ENCODE measurements around the gene CLMN. TPM values are rescaled to one million over a fixed set of nuclear protein-coding genes. Genes with fewer than 3 reads are reported as not detected.

Gene CLMN
- total RNA-seq, 1 donor from 2014 or later = 9.0 TPM

DNA sequence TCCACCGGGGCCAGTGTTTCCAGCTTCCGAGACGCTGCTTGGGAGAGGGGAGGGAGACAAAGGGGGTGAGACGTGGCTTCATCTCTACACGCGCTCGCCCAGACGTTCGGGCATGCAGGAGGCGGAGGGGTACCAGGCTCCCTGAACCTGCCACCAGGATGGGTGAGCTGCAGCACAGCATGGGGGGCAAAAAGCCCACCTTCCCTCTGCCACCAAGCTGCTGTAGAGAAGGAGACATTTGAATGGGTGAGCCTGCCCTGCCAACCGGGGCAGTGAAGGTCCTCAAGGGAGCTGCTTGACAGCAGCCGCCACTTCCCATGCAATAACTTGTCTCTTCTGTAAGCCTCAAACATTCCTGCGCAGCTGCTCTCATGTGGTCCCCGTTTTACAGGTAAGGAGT, 83.9 kb downstream of the CLMN start:
- no peak for DNase-seq
- no peak for ATAC-seq (ENCODE audit: poor library complexity)
- intact Hi-C loops (cut with DNase I) = no loop called here

DNA sequence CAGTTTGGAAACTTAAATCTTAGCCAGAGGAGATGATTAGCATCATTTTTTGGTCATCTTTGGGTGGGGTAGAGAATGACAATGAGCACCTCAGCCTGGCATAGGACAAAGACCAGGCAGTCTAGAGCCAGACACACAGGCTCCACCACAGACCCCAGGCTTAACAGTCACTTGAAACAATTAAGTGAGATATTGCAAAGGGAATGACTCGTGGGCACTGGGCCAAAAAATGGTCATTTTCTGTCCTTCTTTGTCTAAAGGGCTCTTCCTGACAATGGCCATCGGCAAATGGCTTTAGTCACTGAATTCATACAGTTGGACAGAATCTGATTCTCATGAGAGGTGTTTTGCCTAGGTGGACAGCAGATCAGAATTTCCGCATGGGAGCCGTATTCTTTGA, 84.4 kb downstream of the CLMN start:
- DNase-seq (no peak), ATAC-seq (ENCODE audit: poor library complexity) (no peak)
- intact Hi-C loops (cut with DNase I) = no loop called here

DNA sequence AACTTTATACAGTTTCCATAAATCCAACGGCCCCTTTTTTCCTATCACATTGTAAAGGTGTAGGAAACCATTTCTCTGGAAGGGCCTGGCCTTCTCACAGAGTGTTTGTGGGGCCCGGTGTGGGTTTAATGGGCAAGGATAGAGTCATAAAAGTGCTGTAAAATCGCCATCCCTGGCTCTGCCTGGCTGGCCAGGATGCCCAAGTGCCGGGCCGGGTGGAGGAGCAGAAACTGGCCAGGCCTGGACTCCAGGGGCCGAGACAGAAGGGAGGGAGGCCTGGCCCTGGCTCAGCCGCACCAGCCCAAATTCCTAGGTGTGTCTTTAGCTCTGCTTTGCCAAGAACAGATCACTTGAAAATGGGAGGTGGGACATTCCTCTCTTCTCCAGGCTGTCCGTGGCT, 85.3 kb downstream of the CLMN start:
- intact Hi-C loops (cut with DNase I) = no loop called here
- ATAC-seq (ENCODE audit: poor library complexity) (peak; percentile 8), DNase-seq (no peak)

DNA sequence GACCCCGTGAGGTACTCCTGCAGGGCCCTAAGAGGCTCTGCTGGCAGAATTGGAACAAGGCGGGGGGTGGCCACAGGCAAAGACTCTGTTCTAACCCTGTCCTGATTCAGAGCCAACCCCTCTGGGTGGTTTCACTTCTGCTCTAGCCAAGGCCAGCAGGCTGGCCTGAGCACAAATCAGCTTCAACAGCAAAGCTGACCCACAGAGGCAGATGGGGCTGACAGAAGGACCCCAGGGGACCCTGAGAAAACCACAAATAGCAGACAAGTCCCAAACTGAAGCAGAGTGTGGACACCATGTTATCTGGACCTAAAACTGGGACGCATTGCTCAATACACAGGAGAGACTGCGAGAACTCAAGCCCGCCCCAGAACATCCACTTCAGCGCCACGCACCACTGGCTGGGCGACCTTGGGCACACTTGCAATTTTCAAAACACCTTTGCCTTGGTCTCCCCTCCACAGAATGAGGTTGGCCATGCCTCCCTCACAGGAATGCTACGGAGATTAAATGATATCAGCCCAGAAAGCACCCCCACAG, 85.9 kb downstream of the CLMN start:
- intact Hi-C loops (cut with DNase I) = no loop called here
- ATAC-seq (ENCODE audit: poor library complexity) (peak; percentile 85), DNase-seq (peak; percentile 75)

DNA sequence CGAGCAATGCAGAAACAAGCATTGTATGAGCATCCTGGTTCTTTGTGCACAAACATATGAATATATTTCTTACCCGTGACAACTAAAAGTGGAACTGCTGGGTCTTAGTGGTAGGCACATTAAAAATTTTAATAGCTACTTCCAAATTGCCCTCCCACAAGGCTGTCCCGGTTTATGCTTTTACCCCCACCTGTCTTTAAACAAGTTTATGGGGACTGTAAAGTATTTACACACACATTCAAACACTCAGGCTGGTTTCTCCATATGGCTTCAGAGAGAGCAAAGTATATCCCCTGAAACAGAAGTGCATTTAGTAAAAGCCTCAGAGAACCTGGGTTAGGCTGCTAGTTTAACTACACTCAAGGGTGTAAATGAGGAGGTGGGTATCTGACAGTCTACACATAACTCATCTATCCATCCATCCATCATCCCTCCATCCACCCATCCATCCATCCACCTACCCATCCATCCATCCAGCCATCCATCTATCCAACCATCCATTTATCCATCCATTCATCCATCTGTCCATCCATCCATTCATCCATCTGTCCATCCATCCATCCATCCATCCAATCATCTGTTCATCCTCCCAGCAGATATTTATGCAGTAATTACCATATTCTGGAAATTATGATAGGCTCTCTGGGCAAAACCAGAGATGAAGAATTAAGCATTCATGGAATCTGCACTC, 86.7 kb downstream of the CLMN start:
- intact Hi-C loops (cut with DNase I) = no loop called here
- ATAC-seq (ENCODE audit: poor library complexity) (no peak), DNase-seq (no peak)

DNA sequence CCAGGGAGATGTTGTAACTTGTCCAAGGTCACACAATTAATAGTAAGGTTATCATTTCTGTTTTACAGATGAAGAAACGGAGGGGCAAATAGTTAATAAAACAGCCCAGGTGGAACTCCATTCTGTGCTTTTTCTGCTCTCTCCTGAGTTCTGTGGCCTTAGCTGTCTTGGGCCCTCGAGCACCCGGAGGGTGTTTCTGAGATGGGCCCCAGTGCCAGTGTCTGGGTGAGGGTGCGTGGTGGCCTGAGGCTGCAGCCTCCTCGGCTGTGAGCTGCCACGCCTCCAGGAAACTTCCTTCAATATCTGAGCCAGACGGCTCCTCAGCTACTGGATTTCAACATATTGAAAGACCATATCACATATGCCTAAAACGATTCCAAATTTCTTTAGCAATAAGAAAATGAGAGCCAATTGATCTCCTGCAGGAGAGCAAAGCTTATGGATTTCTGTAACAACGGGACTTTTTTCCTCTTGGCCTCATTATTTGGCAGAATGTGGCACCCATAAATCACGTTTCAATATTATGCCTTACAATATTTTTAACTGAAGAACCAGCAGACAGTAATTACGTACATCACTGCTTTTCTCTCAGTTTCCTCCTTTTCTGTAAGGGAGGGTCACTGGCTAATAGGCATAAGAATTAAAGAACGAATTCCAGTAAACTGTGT, 87.6 kb downstream of the CLMN start:
- no peak for DNase-seq
- ATAC-seq (ENCODE audit: poor library complexity) = no peak

DNA sequence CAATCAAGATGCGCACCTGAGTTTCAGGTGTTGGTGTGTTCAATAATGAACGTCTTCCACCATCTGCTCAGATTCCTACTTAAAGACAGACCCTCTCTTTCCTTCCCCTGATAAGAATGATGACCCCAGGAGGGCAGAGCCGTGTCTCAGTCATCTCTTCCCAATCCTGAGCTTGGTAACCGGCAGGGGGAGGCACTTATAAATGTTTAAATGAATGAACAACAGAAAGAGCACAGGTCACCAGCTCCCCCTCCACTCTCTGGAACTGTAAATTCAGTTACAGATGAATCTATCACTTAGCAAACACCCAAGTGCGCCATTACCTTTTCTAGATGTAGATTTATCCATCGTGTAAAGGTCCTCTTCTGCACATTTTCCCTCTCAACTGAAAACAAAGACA, 90.0 kb downstream of the CLMN start:
- DNase-seq (no peak), ATAC-seq (ENCODE audit: poor library complexity) (no peak)
- intact Hi-C loops (cut with DNase I) = no loop called here

More for the DNA sequence above, 87.6 kb downstream of the CLMN start:
- intact Hi-C loops (cut with DNase I) = no loop called here

DNA sequence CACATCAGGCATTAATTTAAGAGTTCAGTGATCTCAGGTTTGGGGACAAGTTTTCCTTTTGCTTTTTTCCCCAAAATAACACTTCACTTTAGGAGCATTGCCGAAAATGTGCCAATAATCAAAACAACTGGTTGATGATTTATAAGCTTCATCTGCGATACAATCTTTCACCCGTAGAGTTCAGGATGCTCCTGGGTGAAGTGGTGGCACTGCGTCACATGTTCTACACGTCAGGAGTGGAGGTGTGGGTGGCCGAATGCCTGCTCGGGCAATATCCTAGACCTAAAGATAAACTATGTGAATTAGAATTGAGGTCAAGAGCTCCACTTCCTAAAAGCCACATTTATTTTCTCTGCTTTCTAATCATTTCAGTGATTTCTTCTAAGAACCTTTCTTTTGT, 91.5 kb downstream of the CLMN start:
- no peak for DNase-seq
- intact Hi-C loops (cut with DNase I) = no loop called here
- ATAC-seq (ENCODE audit: poor library complexity) = no peak

DNA sequence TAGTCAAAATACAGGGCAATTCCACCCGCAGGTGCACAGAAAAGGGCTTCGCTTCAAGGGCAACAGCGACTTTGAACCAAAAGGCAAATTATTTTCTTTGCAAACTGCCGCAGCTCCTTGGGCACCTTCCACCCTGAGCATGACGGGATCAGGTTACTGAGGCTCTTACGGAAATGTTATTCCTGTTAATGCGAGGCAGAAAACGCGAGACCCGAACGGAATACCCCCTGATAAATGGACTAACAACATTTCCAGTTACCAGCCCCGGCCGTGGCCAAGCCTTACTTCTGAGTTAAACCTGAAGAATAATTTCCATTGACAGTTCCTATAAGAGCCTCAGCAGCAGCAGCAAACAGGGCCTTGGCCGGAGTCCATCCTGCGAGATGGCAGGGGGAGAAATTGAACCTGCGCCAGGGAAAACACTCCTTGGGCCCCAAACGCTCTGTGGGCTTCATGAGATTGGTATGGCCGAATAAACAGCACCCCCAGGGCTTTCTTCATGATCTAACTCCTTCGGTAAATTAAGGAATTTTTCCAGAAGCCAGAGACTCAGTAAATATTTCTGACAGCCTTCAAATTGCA, 92.3 kb downstream of the CLMN start:
- ATAC-seq (ENCODE audit: poor library complexity) (no peak), DNase-seq (no peak)
- intact Hi-C loops (cut with DNase I) = no loop called here

DNA sequence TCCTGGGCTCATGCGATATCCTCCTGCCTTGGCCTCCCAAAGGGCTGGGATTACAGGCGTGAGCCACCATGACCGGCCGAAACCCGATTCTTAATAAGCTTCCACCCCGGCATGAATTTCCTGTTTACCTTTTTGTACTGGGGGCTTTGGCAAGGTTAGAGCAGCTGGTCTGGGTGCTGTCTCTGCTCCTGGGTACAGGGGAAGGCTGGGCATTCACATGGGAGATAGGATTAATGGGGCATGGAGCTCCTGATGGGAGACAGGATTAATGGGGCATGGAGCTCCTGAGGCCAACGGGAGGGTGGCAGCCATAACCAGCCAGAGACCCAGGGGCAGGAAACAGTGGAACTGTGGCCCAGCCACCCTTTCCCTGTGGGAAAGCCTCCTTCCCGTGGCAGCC, 92.9 kb downstream of the CLMN start:
- no peak for DNase-seq
- intact Hi-C loops (cut with DNase I) = no loop called here
- ATAC-seq (ENCODE audit: poor library complexity) = no peak

DNA sequence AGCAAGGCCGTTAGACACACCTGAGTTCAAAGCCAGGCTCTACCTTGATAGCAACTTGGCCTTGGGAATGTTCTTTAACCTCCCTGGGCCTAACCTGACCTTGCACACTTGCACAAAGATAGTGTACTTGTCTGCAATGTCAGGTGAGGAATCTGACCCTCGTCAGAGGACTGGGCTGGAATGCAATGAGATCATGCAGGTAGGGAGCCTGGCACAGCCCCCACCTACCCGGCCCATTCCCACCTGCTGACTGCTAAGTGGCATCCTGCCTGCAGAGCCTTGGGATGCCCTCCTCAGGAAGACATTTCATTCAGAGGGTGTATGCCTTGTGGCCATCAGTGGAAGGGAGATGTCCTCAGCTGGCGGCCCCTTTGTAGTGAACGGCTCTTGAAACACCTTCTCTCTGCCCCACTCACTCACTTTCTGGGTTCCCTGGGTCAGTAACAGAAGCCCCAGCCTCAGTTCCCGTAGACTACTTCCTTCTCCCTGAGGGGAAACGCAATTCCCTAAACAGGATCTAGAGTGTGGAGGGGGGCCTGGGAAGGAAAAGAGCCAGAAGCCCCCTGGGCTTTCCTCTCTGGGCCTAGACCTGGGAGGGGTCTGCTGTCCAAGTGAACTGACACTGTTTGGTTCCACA, 94.3 kb downstream of the CLMN start:
- ATAC-seq (ENCODE audit: poor library complexity) (no peak), DNase-seq (no peak)
- intact Hi-C loops (cut with DNase I) = no loop called here

DNA sequence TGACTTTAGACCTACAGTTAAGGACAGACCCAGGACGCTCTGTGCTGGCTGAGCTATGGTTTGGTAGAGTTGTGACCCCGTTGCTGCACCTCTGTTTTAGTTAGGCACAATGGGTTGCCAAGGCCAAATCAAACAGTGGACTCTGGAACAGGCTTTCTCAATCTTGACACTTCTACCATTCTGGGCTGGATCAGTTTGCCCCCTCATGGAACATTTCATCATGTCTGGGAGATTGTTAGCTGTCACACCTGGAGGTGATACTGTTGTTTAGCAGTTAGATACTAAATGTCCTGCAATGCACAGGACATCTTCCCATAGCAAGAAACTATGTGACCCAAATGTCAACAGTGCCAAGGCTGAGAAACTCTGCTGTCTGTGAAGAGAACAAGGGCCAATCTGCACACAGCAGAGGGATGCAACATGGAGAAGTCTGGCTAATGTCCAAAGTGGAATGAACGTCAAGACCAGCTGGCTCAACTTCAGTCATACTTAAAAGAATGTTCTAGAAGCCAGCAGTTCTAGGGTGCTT, 96.8 kb downstream of the CLMN start:
- intact Hi-C loops (cut with DNase I) = no loop called here
- ATAC-seq (ENCODE audit: poor library complexity) (peak; percentile 65), DNase-seq (no peak)

DNA sequence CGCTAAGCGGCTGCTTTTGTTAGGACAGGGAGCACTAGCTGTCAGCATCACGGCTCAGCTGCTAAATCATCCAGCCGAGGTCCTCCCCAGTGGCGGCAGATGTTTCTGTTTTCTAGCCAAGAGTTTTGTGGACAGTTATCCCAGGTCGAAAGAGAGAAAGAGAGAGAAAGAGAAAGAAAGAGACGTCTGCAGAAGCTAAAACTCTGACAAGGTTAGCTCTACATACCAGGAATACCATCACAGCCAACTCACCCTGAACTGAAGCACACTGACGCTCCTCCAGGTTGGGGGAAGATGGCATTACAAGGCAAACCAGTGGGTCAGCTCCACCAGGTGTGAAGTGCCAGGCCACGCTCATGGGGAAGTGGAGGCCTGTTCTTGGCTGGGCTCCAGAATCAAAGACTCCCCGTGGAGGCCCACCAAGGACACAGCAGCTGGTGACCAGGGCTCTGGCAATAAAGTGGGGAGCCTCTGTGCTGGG, 97.5 kb downstream of the CLMN start:
- ATAC-seq (ENCODE audit: poor library complexity) = peak; percentile 34
- intact Hi-C loops (cut with DNase I) = no loop called here
- DNase-seq = no peak

DNA sequence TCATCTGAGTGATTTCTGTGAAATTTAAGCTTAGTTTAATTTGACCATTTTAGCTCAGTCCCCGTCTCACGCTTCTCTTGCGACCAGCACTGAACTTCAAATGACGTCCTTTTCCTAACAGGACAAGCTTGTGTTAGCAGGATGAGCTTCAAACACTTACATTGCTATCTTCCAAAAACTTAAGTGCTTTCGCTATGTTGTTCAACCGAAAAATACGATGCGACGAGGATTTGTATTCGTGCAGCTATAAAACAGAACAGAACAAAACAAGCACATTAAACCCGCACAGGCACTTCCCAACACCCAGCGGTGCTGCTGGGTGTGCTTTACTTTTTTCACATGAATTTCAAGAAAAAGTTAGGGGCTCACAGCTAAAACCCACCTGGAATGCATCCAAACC, 98.2 kb downstream of the CLMN start:
- ATAC-seq (ENCODE audit: poor library complexity) (no peak), DNase-seq (no peak)
- intact Hi-C loops (cut with DNase I) = no loop called here

DNA sequence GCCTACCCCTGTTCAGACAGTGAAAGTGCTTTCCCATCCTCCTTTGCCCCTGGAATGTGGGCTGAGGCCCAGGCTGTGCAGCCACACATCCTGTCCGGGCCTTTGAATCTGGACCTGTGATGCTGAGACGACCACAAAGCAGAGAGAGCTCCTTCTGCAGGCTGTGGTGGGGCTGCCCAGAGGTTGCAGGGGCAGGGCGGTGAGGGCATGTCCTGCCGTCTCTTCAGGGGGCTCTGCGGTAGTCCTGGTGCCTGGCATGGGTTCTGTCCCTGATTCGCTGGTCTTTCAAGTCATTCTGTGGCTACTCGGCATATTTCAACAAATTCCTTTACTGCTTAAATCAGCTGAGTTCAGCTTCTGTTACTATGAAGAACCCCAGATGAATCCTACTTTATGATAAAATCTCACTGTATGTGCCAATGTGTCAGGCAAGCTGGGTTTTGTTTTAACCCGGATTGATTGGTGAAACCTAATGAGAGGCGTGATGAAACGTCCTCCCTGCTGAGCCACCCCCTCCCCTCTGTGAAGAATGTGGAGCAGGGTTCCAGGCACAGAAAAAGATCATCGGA, 99.0 kb downstream of the CLMN start:
- DNase-seq = no peak
- intact Hi-C loops (cut with DNase I) = no loop called here
- no peak for ATAC-seq (ENCODE audit: poor library complexity)

DNA sequence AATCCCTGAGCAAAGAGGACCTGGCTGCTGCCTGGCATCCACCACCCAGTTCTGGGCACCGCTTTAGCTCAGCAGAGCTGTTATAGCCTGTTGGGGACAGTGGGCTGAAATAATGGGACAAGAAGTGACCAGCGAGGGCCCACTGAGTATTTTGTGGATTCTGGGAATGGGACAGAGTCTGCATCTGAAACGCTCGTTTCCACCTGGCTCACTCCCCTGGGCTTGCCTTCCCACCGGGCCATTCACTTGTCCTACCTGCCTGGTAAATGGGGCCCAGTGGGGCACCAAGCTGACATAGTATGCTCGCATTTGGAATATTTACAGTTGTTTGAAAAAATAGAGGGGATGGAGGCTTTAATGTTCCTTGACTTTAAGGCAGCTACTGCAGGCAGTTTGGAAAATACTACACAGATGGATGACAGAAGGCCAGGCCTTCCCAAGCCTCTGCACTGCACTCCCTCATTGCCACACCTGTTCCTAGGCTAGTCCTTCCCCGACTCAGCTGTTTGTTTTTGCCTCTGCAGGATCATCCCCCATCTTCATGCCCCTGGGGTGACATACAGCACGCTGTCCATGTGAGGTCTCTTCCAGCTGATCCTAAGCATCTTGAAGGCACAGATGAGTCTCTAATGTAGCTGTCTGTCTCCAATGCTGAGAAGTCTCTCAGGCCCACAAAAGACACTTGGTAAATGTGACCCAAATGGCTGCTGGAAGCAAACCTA, 101.1 kb downstream of the CLMN start:
- intact Hi-C loops (cut with DNase I) = no loop called here
- no peak for DNase-seq
- ATAC-seq (ENCODE audit: poor library complexity) = no peak

DNA sequence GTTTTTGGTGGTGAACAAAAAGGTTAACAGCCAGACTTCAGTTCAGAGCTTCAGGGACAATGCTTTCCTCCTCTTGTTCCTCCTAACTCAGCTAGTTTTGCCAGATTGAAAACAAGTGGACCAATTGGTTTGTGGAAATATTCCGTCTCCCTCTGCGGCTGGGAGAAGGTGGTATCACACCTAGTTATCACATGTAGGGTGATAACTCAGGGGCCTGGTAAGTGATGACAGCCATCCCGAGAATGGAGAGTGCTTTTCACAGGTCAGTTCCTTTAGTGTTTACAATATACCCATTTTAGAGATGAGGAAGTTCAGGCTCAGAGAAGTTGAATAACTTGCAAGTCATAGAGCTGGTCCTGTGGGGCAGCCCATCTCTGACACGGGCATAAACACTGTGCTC, 101.7 kb downstream of the CLMN start:
- no peak for ATAC-seq (ENCODE audit: poor library complexity)
- intact Hi-C loops (cut with DNase I) = no loop called here
- no peak for DNase-seq

DNA sequence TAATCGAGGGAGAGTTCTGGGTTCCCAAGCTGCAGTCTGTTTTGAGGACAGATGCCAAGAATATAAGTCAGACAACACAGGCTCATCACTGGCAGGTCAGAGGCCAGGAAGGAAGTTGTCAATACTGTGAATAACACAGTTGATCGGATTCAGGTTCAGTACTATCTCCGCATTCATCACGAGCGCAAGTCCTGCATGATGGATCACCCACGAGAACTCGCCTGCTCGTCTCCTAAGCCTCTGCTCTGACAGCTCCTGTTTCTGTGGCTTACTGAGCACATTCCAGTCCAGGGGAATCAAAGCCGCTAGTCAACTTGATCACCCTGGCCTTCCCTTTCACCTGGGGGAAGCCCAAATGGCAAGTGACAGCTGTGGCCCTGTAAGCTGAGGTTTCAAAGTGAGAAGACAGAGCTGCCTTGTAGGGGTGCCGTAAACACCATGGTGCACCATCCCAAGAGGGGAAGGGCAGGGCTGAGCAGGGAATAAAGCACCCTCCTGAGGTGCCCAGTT, 102.3 kb downstream of the CLMN start:
- intact Hi-C loops (cut with DNase I) = no loop called here
- no peak for ATAC-seq (ENCODE audit: poor library complexity)
- DNase-seq = no peak

Data from Right ventricle myocardium superior (tissue), 1 donor.